ENCODE data around the gene TTLL11.

- TF ChIP-seq CTCF (IDR thresholded peaks at IDR 0.05) (no peak), EZH2phosphoT487 (IDR thresholded peaks at IDR 0.05) (no peak), EZH2 (IDR thresholded peaks at IDR 0.05) (no peak)
Measured at GRCh38 chr9:122031776-122032175, 61.3 kb downstream of the TTLL11 start.

Data from neural progenitor cell (in vitro differentiated cells).